ENCODE data around the gene PDE10A.
"Not testable (repeated sequence)": the region's sequence is repeated elsewhere in the genome, so short reads cannot be mapped to it uniquely, and the experiment has no call there.

PDE10A gene

GRCh38 chr6:165597821-165598220 is 65.2 kb downstream of the PDE10A start:
- DNase-seq (ENCODE audit: insufficient read length, low spot score) (no peak), FAIRE-seq (no peak)
- no peak for TF ChIP-seq CTCF (IDR thresholded peaks at IDR 0.05; ENCODE audit: insufficient read depth, missing control alignments)

GRCh38 chr6:165594584-165595333 is 68.3 kb downstream of the PDE10A start:
- no peak for TF ChIP-seq CTCF (IDR thresholded peaks at IDR 0.05; ENCODE audit: insufficient read depth, missing control alignments)
- no peak for DNase-seq (ENCODE audit: insufficient read length, low spot score)
- no peak for FAIRE-seq

GRCh38 chr6:165592947-165593346 is 70.1 kb downstream of the PDE10A start:
- DNase-seq (ENCODE audit: insufficient read length, low spot score); FAIRE-seq: not testable (repeated sequence)

GRCh38 chr6:165588515-165588914 is 74.5 kb downstream of the PDE10A start:
- TF ChIP-seq CTCF (IDR thresholded peaks at IDR 0.05; ENCODE audit: insufficient read depth, missing control alignments) = no peak
- no peak for DNase-seq (ENCODE audit: insufficient read length, low spot score)
- no peak for FAIRE-seq

GRCh38 chr6:165587206-165587605 is 75.8 kb downstream of the PDE10A start:
- TF ChIP-seq CTCF (IDR thresholded peaks at IDR 0.05; ENCODE audit: insufficient read depth, missing control alignments) = no peak
- no peak for DNase-seq (ENCODE audit: insufficient read length, low spot score)
- no peak for FAIRE-seq

- no peak for TF ChIP-seq CTCF (IDR thresholded peaks at IDR 0.05; ENCODE audit: insufficient read depth, missing control alignments)
- FAIRE-seq (no peak), DNase-seq (ENCODE audit: insufficient read length, low spot score) (no peak)
These were observed 76.3 kb downstream of the PDE10A start for GRCh38 chr6:165586706-165587105.

- TF ChIP-seq CTCF (IDR thresholded peaks at IDR 0.05; ENCODE audit: insufficient read depth, missing control alignments) = no peak
- FAIRE-seq (no peak), DNase-seq (ENCODE audit: insufficient read length, low spot score) (no peak)
These were observed 78.0 kb downstream of the PDE10A start for GRCh38 chr6:165585060-165585459.
